SK-N-MC (cell line): Measurements from ENCODE around the gene GABRB3.

Experiments used
- EZH2 ChIP-seq: fragments of 200-600 bp; sonication (generic); IDR thresholded peaks from one replicate; pipeline ENCODE4 v1.6.1; 2017; ENCODE audit warnings: antibody characterized with exemption
- FOXP2 ChIP-seq: optimal IDR thresholded peaks from 2 replicates; pipeline ENCODE3; 2011; ENCODE audit warnings: mild to moderate bottlenecking, moderate library complexity; ENCODE audit not compliant: insufficient read depth; ENCODE audit errors: extremely low read length, control extremely low read depth
- POLR2AphosphoS5 ChIP-seq: IDR thresholded peaks from 2 replicates; pipeline ENCODE4 v1.6.1; 2012; ENCODE audit warnings: mild to moderate bottlenecking, low read depth, low read length, borderline replicate concordance

DNA sequence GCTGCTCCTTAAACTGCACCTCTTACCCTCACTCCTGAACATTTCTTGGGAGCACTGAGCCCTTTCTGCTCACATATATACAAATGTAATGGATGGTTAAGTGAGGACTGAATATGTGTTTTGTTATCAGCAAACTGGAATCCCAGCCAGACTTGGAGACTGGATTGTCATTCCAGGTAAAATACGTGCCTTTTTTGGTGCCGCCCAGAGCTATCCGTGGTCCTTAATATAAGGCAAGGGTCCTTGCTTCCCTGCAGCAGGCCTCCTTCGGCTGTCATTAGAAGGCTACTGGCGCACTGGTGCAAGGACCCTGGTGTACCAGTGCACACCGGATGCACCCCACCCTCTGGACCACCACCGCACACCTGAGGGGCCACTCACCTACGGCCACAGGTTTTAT, 1.1 kb upstream of the GABRB3 start:
- TF ChIP-seq EZH2 (no peak), POLR2AphosphoS5 (no peak), FOXP2 (no peak)
